HG02678 (cell line): ENCODE results near the gene PI3.

Experiments
- ATAC-seq: cut with Tn5 transposase; IDR thresholded peaks from one replicate; pipeline ENCODE4 v1.9.1; 2021; ENCODE audit warnings: mild to moderate bottlenecking, moderate library complexity; ENCODE audit not compliant: unreplicated experiment

The PI3 gene

DNA sequence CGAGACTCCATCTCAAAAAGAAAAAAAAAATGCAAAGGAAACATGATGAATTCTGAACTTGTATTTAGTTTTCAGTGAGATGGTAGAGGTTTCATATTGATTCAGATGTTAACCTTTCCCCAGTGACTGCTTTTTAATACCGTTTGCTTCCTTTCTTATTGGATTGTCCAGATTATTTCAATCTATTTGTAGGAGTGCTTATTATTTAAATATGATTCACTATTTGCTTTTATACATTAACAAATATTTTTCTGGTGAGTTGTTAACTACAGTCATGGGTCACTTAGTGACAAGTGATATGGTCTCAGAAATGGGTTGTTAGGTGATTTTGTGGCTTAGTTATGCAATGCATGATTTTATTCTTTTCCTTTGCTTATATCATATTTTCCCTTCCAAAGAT, 8.4 kb downstream of the PI3 start:
- no peak for ATAC-seq

DNA sequence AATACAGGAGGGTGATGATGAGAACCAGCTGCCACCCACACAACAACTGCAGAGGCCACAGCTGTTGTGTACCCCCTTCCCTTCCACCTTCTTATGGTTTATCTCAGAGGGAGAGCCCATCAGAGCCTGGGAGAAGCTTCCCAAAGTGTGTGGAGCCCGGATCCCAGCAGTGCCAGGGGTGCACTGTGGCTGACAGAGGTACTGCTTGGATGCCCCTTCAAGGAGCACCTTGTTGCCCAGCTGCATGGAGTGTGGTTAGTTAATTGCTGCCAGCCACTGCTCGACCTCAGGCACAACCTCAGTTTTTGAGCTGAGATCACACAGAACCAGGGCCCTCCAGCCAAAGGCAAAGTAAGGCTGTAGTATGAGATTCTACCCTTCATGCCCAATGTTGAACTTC, 13.0 kb downstream of the PI3 start:
- ATAC-seq, result no peak

- ATAC-seq, result no peak
Observed at GRCh38 chr20:45189067-45189609, 14.4 kb downstream of the PI3 start.

- no peak for ATAC-seq
Observed at GRCh38 chr20:45189861-45190260, 15.2 kb downstream of the PI3 start.

DNA sequence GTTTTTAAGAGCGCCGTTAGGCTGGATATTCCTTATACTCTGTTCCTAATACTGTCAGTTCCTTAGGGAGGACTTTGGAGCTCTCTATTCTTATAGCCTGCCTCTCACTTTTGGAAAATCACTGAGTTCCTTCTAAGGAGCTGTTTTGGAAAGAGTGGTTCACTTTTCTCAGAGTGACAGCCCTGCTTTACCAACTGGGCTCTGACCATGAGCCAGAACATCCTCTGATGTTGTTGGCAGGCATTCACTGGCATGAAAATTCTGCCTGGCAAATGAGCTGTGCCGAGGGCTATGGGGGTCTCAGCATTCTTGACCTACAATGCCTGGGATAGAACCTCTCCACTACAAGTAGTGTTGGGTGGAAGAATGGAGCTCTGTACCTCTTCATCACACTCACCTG, 17.2 kb downstream of the PI3 start:
- no peak for ATAC-seq

- no peak for ATAC-seq
Observed at GRCh38 chr20:45193331-45193730, 18.6 kb downstream of the PI3 start.

DNA sequence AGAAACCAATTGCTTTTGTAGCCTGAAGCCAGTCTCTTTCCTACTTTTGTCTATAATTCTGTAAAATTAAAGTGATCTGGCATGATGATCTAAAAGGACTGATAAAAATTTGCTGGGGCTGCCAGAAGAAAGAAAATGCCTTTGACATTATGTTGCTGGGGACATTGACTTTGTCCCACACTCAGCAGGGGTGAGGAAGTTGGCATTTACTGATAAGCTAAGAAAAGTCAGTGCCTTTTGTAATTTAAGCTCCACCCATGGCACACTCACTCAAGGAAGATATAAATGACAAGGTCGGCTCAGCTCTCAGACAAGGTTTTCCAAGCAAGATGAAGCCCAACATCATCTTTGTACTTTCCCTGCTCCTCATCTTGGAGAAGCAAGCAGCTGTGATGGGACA, 32.0 kb downstream of the PI3 start, which contains the start of gene SEMG1:
Gene SEMG1, plus strand, starts transcription at position 309 of the 400 bp plus-strand sequence. Its CDS starts 21 bp downstream, at position 330.
- no peak for ATAC-seq

DNA sequence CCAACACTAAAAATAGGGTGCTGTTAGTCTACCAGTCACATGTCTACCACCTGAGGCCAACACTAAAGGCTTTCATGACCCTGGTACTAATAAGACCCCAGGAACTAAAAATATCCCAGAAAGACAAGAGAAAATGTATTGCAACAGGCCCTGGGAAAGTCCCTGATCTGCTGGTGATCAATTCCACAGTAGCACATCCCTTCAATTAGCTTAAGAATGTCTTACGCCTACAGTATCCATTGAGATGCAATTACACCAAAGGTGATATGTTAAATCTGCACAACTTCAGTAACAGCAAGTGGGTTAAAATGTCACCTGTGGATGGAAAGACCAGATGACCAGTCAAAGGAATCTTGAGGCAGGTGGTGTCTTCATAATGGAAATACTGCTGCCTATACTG, 35.2 kb downstream of the PI3 start:
- no peak for ATAC-seq

DNA sequence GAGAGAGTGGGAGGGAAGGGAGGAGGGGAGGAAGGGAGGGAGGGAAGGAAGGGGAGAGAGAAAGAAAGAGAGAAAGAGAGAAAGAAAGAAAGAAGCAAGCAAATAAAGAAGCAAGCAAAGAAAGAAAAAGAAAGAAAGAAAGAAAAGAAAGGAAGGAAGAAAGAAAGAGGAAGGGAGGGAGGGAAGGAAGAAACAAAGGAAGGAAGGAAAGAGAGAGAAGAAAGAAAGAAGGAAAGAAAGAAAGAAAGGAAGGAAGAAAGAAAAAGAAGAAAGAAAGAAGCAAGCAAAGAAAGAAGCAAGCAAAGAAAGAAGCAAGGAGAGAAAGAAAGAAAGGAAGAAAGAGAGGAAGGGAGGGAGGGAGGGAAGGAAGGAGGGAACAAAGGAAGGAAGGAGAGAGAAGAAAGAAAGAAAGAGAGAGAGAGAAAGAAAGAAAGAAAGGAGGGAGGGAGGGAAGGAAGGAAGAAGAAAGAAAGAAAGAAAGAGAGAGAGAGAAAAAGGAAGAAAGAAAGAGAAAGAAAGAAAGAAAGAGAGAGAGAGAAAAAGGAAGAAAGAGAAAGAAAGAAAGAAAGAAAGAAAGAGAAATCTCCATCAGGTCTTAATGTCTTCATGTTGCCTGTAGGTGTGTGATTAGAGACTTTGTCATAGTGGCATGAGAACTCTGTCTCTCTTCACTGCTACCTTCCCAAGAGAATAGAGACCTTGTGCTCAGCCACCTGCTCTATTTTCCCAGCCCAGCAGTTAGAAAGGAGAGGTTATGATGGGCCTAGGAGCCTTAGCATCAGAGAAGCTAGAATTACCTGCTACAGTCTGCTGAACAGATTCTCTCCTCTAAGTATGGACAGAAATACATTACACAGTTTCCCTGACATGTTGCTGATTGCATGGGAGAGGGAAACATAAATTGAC, 37.1 kb downstream of the PI3 start:
- ATAC-seq, result no peak

DNA sequence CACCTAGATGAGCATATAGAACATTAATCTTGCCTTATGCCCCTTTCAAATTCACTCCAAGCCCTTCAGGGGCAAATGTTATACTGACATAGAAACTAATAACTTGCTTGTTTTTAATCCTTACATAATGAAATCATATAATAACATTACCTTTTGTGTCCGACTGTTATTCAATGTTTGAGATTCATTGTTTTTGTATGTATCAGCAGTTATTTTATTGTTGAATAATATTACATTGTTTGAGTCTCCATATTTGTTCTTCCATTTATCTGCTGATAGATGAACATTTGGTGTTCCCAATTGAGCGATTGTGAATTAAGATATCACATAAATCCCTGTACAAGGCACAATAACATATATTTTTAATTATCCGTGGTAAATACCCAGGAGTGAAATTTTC, 38.1 kb downstream of the PI3 start:
- ATAC-seq, result no peak

DNA sequence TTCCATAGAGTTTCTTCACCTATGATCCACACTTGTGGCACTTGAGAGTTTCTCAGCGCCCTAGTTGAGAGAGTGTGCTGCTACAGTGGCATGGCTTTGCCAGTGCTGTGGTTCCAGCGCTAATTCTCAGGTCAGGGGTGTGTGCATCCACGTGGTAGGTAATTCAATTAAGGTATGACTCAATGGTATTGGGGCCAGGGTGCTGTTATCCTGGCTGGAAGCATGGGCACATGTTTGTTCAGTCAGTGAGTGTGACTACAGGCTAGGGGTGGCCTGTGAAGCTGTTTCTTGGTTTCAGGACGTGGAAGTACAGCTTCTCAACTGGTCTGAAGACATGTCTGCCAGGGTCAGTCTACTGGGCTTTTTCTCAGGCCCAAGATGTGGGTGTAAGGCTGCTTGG, 43.4 kb downstream of the PI3 start:
- no peak for ATAC-seq

DNA sequence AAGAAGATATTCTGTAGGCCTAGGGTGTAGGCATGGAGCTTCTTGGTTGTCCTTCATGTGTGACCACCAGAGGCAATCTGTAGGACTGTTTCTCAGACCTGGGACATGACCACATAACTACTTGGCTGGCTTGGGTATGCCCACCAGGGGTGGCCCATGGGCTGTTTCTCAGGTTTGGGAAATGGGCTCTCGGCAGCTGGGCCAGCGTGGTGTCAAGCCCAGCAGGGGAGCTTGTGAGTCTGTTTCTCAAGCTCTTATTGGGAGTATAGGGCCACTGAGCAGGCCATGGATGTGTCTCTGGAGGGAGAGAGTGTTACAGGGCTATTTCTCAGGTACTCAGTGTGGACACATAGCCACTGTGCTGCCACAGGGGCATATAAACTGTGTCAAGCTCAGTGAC, 43.9 kb downstream of the PI3 start:
- no peak for ATAC-seq

DNA sequence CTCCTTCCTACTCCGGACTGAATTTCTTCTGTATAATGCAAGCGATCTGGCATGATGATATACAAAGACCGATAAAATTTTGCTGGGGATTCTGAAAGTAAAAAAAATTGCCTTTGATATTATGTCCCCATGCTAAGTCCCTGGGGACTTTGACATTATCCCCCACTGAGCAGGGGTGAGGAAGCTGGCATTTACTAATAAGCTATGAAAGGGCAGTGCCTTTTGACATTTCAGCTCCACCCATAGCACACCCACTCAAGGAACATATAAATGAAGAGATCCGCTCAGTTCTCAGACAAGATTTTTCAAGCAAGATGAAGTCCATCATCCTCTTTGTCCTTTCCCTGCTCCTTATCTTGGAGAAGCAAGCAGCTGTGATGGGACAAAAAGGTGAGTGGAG, 46.4 kb downstream of the PI3 start, which contains the start of gene SEMG2:
Gene SEMG2, plus strand, starts transcription at position 298 of the 400 bp plus-strand sequence. Its CDS starts 17 bp downstream, at position 315.
- no peak for ATAC-seq

- ATAC-seq, result no peak
Observed at GRCh38 chr20:45223136-45223535, 48.4 kb downstream of the PI3 start.
